Measurements from ENCODE around the gene NUMB.

DNA sequence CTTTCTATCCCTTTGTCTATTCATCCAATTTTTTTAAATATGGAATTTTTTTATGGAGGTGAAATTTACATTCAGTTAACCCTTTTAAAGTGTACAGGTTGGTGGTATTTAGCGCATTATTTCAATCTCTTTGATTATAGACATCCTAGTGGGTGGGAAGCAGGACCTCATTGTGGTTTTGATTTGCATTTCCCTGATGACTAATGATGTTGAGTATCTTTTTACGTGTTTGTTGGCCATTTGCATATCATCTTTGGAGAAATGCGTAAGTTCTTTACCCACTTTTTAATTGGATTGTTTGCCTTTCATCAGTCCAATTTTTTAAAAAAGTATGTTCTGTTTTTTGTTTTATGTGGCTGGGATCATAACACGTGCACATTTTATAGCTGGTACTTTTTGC, 200.3 kb downstream of the NUMB start:
- no peak for TF ChIP-seq FOS (IDR thresholded peaks at IDR 0.05; ENCODE audit: low read depth, low read length)
- TF ChIP-seq, protein P1, sequence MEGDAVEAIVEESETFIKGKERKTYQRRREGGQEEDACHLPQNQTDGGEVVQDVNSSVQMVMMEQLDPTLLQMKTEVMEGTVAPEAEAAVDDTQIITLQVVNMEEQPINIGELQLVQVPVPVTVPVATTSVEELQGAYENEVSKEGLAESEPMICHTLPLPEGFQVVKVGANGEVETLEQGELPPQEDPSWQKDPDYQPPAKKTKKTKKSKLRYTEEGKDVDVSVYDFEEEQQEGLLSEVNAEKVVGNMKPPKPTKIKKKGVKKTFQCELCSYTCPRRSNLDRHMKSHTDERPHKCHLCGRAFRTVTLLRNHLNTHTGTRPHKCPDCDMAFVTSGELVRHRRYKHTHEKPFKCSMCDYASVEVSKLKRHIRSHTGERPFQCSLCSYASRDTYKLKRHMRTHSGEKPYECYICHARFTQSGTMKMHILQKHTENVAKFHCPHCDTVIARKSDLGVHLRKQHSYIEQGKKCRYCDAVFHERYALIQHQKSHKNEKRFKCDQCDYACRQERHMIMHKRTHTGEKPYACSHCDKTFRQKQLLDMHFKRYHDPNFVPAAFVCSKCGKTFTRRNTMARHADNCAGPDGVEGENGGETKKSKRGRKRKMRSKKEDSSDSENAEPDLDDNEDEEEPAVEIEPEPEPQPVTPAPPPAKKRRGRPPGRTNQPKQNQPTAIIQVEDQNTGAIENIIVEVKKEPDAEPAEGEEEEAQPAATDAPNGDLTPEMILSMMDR (conservative IDR thresholded peaks at IDR 0.05; ENCODE audit: low read depth, low read length): no peak
- TF ChIP-seq MAZ (IDR thresholded peaks at IDR 0.05; ENCODE audit: borderline replicate concordance, low read depth, low read length): no peak
- TF ChIP-seq POLR2A (IDR thresholded peaks at IDR 0.05; ENCODE audit: low read depth, low read length): no peak
- no peak for TF ChIP-seq RFX5 (IDR thresholded peaks at IDR 0.05; ENCODE audit: low read depth, low read length)
- TF ChIP-seq SMC3 (IDR thresholded peaks at IDR 0.05; ENCODE audit: low read depth, low read length): no peak
- TF ChIP-seq ELK1 (IDR thresholded peaks at IDR 0.05; ENCODE audit: borderline replicate concordance, low read depth, low read length): no peak
- TF ChIP-seq RCOR1 (IDR thresholded peaks at IDR 0.05; ENCODE audit: insufficient replicate concordance, low read length): no peak
- no peak for TF ChIP-seq RAD21 (IDR thresholded peaks at IDR 0.05; ENCODE audit: low read length)
- TF ChIP-seq NFE2L2 (IDR thresholded peaks at IDR 0.05; ENCODE audit: low read depth, low read length): no peak
- no peak for TF ChIP-seq MXI1 (IDR thresholded peaks at IDR 0.05; ENCODE audit: borderline replicate concordance, low read depth, low read length)

All from IMR-90 (cell line).